Keratinocyte (primary cell): ENCODE results near the gene ZNF629.
"Not testable (repeated sequence)": the region's sequence is repeated elsewhere in the genome, so short reads cannot be mapped to it uniquely, and the experiment has no call there.

Experiments
- CTCF ChIP-seq, 3 experiments: IDR thresholded peaks in 1 of 3; conservative IDR thresholded peaks in 1 of 3; optimal IDR thresholded peaks in 1 of 3; 2 replicates in 2 of 3; 3 replicates in 1 of 3; pipeline versions ENCODE3 to v1.5.1; 2011; ENCODE audit warnings: low read length in 3 of 3, mild to moderate bottlenecking in 3 of 3, moderate library complexity in 2 of 3, control low read depth in 1 of 3, inconsistent platforms in 1 of 3; ENCODE audit not compliant: insufficient read depth in 2 of 3; ENCODE audit errors: extremely low read depth in 1 of 3
- EZH2 ChIP-seq: IDR thresholded peaks from one replicate; pipeline ENCODE4 v1.6.1; 2012; ENCODE audit warnings: inconsistent platforms, mild to moderate bottlenecking, low read length, moderate library complexity

DNA sequence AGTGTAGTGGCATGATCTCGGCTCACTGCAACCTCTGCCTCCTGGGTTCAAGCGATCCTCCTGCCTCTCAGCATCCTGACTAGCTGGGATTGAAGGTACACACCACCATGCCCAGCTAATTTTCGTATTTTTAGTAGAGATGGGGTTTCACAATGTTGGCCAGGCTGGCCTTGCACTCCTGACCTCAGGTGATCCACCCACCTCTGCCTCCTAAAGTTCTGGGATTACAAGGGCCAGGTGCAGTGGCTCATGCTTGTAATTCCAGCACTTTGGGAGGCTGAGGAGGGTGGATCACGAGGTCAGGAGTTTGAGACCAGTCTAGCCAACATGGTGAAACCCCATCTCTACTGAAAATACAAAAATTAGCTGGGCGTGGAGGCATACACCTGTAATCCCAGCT lies 22.7 kb upstream of the ZNF629 start:
- not testable (repeated sequence) for TF ChIP-seq CTCF (optimal IDR thresholded peaks at IDR 0.05 in 1 of 3, IDR thresholded peaks at IDR 0.05 in 1 of 3, conservative IDR thresholded peaks at IDR 0.05 in 1 of 3; ENCODE audit: extremely low read depth in 1 of 3, insufficient read depth in 2 of 3, low read length in 3 of 3); EZH2
